ENCODE data around the gene SRR.
"Not testable (repeated sequence)": the region's sequence is repeated elsewhere in the genome, so short reads cannot be mapped to it uniquely, and the experiment has no call there.

SRR gene

DNA sequence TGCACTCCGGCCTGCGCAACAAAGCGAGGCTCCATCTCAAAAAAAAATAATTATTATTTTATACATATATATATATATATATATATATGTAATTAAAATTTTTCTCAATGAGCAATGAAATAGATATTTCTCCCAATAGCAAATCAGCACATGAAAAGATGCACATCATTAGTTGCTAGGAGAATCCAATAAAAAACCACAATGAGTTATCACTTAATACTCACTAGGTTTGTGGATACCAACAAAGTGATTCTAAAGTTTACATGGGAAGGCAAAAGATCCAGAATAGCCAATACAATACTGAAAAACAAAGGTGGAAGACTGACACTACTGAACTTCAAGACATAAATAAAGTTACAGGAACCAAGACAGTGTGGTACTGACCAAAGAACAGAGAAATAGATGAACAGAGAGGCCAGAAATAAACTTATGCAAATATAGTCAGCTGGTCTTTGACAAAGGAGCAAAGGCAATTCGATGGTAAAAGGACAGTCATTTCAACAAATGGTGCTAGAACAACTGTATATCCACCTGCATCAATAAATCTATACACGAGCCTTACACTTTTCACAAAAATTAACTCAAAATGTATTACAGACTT, 13.8 kb upstream of the SRR start:
- no peak for DNase-seq (ENCODE audit: low spot score)

DNA sequence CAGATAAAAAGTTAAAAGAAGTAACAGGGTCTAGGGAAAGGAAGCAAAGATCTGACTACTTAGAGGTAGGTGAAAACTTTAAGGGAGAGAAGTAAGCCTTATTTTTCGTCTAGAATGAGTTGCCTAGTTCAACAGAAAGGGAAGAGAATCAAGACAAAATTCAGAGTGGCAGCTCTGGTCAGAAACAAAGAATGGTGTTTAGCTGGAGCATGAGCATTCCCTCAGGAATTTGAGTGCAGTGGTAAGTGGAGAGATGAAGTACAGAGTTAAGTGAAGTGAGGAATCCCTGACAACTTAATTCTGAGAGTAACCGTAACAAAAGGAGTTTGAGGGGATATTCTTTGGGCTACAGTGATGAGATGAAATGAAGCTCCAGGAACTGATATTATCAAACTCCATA, 11.7 kb upstream of the SRR start:
- DNase-seq (ENCODE audit: low spot score) = peak; percentile 55

DNA sequence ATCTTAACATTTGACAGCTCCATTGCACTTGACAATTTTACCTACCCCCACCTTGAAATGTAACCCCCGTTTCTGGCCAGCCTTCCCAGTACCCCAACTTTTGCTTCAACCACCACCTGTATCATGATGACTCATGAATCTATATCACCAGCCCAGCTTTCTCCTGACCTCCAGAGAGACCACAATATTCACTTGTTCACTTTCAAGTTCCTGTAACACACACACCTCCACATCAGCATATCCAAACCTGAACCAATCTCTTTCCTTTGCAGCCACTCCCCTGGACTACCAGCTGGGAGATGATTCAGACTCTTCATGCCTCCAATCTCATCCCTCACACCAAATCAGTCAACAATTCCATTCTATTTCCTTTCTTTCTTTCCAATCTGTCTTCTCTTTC, 8.2 kb upstream of the SRR start:
- peak; percentile 22 for DNase-seq (ENCODE audit: low spot score)

DNA sequence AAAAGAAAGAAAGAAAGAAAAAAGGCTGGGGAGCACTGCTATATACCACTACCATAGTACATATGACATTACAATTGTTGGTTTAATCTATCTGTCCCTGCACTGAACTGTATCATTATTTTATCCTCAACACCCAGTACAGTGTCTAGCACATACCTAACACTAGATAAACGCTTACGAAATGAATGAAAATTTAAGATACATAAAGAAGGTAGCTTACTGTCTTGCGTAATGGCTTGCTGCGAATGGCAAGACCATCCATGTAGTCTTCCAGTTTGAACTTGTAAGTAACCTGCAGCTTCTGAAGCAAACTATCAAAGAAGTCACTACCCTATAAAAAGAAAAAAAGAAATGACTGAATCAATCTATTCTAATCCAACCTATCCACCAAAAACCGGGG, 6.7 kb upstream of the SRR start:
- DNase-seq (ENCODE audit: low spot score) = no peak

DNA sequence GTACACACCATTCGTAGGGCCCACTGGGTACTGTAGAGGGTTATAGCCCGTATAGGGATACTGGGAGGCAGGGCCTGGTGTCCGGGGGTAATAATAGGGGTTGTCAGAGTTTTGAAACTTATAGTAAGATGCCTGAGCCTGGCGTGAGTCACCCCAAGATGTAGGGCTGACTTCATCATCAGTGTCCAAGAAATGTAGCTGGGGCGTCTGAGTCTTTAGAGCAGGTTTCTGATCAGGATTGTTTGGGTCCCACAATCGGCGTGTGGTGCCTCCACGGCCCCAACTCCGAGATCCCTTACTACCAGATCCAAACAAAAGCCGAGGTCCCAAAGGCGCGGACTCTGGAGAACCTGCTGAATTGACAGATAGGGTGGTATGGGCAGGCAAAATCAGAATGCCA, 4.6 kb upstream of the SRR start:
- no peak for DNase-seq (ENCODE audit: low spot score)

DNA sequence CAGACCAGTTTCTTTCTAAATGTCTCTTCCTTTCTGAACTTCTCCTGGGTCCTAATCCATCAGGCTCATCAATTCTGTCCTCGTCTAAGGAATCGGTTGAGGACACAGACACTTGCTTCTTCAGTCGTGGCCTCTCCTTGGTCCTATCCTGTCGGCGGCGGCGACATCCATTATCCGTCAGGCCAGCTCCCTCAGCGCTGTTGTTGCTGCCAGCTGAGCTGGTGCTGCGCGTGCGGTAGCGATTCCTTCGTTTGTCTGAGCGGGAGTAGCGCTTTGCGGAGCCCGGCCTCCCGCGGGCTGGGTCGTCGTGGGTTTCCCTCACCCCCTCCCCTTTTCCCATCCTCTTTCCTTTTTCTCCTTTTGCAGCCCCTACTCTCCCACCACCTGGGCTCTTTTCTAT, 4.0 kb upstream of the SRR start:
- no peak for DNase-seq (ENCODE audit: low spot score)

DNA sequence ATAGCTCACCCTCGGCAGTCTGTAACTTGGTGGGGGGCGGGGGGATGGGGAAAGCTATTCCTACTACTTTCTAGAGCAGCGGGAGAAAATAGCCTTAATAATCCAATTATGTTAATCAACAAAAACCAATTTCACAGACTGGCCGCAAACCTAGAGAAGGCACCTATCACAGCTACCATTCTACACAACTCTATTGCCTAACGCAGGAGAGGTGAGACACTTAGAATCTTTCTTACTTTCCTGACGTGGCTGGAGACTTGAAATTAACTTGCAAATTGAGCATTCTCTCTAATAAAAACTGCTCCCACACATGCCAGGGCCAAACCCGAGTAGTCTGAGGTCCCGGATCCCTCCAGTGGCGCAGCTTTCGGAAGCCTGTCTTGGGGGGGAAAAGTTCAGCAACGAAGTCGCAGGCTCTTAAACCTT, 959 bp upstream of the SRR start:
- DNase-seq (ENCODE audit: low spot score) = peak; percentile 12

DNA sequence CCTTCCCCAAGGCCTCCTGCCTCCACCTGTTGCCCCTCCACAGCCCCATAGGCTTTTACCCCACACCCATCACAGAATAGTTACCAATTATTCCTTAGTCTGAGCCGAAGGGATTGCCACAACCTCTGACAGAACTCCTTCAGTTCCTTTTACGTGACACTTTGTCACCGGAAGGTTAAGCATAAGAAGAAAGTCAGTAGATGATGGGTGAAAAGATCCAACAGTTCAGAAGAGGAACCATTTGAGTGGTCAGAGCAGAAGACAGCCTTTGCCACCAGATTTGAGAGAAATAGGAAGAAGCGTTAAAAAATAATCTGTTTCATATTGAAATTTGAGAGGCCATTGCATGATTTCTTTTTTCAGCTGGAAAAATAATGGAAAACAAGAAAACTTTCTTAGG, 1.2 kb downstream of the SRR start:
- DNase-seq (ENCODE audit: low spot score) = no peak

DNA sequence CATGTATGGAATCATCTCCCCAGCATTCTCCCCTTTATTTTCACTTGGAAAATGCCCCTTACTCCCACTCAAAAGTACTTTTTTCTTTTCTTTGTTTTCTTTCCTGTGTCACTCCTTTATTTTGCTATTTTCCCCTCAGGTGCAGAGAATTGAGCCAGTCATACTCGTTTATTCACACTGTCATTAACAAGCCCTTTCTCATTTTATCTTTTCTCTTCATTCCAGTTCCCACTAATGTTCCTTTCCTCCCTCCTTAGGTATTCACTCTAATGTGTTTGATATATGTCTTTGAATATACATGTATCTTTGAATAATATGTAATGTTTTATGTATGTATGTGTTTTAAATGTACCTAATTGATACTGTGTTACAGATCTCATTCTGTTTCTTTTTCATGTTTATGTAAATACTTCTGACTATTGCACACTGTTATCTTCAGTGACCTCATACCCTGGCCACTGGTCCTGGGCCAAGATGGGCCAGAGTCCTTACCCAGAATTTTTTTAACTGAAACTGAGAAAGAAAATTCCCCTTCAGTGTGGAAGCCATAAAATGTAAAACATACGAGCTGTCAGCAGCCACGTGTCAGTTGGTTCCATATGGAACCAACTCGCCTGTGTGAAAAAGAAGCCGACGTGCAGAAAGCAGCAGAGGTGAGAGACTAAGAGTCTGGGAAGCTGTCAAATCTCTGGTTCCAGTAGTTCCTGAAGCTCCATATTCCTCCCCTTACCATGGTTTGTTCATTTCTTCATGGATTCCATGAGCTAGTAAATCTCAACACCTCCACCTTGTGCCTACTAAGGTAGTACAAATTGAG, 5.8 kb downstream of the SRR start:
- DNase-seq (ENCODE audit: low spot score) = peak; percentile 41

DNA sequence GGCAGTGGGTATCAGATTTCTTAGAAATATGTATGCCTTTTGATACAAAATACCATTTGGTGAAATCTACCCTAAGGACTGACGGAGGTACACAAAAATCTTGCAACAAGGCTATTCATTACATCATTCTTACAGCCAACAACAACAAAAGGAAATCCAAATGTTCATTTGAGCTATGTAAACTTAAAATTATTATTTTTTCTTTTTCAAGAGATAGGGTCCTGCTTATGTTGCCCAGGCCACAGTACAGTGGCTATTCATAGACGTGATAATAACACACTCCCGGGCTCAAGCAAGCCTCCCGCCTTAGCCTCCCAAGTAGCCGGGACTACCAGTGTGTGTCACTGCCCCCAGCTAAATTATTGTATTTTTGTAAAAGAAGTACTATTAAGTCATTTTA, 9.0 kb downstream of the SRR start:
- no peak for DNase-seq (ENCODE audit: low spot score)

DNA sequence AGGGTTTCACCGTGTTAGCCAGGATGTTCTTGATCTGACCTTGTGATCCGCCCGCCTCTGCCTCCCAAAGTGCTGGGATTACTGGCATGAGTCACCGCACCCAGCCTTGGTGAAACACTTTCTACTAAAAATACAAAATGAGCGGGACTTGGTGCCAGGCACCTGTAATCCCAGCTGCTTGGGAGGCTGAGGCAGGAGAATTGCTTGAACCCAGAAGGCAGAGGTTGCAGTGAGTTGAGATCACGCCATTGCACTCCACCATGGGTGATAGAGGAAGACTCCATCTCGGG, 13.1 kb downstream of the SRR start:
- DNase-seq (ENCODE audit: low spot score) = not testable (repeated sequence)

DNA sequence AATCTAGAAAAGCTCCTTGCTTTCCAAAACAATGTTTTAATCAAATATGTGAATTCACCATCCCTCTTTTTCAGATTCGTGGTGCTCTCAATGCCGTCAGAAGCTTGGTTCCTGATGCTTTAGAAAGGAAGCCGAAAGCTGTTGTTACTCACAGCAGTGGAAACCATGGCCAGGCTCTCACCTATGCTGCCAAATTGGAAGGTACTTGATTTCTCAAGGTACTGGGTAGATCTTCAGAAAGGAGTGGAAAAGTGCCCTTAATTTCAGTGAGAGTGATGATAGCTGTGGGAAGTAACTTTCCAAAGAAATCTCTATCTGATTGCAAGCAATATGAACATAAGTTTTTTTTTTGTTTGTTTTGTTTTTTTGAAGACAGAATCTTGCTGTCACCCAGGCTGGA, 14.0 kb downstream of the SRR start:
- no peak for DNase-seq (ENCODE audit: low spot score)

DNA sequence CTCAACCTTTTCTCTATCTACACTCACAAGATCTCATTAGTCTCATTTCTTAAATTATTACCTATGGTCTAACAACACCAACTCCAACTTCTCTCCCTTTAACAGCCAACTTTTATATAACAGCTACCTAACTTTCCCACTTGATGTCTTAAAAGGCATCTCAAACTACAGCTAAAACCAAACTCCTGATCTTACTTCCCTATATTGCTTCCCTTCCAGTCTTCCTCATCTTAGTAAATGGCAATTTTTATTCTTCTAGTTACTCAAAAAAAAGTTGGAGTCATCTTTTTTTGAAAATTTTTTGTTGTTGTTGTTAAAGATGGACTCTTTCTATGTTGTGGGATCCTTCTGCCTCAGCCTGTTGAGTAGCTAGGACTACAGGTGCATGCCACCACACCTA, 15.3 kb downstream of the SRR start:
- DNase-seq (ENCODE audit: low spot score) = no peak

DNA sequence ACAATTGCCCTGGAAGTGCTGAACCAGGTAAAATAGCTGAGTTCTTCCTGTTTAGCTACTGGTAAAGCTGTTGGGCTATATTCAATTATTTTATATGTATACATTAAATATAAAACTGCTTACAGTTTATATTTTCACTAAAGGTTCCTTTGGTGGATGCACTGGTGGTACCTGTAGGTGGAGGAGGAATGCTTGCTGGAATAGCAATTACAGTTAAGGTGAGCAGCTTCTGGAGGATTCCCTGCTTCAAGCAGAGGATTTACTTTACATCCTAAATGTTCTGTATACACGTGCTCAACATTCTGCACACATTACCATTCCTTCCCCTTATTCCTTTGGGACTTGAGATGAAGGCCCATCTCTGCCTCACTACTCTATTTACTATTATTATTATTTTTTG, 17.6 kb downstream of the SRR start:
- DNase-seq (ENCODE audit: low spot score) = no peak

DNA sequence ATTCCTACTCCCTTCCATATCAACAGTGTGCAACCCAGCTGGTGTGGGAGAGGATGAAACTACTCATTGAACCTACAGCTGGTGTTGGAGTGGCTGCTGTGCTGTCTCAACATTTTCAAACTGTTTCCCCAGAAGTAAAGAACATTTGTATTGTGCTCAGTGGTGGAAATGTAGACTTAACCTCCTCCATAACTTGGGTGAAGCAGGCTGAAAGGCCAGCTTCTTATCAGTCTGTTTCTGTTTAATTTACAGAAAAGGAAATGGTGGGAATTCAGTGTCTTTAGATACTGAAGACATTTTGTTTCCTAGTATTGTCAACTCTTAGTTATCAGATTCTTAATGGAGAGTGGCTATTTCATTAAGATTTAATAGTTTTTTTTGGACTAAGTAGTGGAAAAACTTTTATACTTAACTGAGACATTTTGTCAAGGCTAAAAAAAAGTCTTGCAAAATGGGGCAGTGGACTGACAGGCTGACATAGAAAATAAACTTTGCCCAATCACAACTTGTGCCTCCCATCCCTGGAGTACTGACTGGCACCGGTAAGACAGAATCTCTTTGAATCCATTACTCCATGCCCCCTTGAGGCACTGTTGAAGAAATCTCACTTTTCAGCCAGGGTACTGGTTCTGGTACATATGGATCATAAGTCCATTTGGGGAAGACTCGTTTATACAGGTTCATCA, 20.0 kb downstream of the SRR start:
- no peak for DNase-seq (ENCODE audit: low spot score)

DNA sequence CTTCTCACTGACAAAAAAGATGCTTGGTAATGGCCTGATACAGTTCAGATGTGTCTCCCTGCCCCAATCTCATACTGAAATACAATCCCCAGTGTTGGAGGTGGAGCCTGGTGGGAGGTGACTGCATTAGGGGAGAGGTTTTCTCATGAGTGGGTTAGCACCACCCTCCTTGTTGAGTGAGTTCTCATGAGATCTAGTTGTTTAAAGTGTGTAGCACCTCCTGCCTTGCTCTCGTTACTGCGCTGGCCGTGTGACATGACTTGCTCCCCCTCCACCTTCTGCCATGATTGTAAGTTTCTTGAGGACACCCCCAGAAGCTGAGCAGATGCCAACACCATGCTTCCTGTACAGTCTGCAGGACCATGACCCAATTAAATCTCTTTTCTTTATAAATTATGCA, 27.6 kb downstream of the SRR start:
- no peak for DNase-seq (ENCODE audit: low spot score)

DNA sequence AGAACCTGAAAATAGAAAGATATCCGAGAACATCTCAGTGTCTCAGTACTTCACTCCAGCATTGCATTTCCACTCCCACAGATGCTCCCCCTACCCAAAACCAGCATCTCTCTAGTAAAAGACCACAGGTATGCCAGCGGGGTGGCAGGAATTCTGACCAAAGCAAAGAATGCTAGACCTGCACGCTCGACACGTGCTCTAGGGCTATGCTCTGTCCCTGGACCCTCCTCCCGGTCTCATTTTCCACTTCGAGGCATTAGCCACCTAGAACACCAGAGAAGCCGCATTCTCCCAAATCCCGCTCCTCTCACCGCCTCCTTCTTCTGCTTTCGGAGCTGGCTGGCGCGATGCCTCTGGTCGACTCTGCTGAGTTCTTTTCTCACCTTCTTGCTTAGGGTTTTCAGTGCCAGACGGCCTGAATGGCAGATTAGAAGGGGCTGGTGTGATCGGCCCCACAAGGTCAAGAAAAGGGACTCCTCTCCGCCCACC, 32.0 kb downstream of the SRR start:
- DNase-seq (ENCODE audit: low spot score) = peak; percentile 51

DNA sequence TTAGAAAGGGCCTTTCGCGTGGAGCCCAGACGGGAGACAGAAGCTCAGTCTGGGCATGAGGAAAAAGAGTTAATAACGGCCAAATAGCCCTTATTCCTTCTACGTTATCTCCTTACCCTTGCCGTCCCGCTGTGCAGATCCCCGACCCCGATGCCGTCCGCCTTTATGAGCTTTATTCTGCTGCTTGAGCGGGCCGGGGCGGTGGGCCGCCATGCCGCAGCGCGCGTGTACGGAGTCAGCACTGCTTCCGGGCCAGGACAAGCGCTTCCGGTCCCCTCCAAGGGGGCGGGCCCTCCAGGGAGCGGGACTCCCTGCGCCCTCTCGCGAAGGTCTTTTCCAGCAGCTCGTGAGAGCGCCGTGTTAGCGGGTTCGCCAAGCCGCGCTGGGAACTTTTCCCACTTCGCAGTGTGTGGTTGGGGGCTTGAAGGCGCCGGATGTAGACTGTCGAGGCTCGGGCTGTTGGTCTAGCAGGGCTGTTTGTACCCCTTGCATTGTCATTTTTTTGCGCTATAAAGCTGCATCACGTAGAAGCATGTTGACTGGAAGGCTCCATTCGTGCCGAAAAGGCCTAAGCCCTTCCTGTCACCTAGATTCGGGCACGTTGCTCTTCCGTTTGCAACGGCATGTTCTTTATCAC, 32.6 kb downstream of the SRR start, which contains the start of gene TSR1:
Gene TSR1 (minus strand): TSS at position 243 of the 637 bp plus-strand sequence. CDS start 30 bp downstream, at position 213.
- DNase-seq (ENCODE audit: low spot score) = peak; percentile 99

DNA sequence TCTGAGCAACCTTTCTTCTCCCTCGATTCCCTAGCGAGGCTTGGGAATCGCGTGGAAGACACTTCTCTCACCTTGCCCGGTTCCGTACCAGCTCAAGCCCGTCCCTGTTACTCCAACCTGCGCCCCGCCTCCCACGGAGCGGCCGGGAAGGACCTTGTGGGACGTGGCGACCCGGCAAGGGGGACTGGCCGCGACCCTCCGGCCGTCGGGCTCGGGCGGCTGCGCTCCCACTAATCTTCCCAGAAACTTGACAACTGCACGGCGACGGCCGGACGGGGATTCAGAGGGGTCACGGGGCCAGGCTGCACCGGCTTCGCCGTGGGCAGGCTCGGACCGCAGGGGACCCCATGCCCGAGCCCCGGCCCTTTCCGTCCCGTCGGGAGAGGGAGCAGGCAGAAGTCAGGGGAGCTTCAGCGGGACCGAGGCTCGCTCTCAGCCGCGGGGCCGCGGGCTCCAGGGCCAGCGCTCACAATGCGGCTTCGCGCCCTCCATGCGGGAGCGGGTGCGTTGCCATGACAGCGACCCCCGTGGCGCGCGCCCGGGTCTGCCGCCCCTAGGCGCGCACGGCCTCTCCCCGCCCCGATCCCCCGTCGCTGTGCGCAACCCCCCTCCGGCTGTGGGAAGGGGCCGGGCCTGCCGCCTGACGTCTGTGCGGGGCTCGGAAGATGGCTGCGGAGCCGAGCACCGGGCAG, 33.2 kb downstream of the SRR start, which contains the start of gene SGSM2:
Gene SGSM2 (plus strand): TSS at position 650 of the 692 bp plus-strand sequence. CDS start 188 bp downstream, outside the sequence.
- peak; percentile 86 for DNase-seq (ENCODE audit: low spot score)

DNA sequence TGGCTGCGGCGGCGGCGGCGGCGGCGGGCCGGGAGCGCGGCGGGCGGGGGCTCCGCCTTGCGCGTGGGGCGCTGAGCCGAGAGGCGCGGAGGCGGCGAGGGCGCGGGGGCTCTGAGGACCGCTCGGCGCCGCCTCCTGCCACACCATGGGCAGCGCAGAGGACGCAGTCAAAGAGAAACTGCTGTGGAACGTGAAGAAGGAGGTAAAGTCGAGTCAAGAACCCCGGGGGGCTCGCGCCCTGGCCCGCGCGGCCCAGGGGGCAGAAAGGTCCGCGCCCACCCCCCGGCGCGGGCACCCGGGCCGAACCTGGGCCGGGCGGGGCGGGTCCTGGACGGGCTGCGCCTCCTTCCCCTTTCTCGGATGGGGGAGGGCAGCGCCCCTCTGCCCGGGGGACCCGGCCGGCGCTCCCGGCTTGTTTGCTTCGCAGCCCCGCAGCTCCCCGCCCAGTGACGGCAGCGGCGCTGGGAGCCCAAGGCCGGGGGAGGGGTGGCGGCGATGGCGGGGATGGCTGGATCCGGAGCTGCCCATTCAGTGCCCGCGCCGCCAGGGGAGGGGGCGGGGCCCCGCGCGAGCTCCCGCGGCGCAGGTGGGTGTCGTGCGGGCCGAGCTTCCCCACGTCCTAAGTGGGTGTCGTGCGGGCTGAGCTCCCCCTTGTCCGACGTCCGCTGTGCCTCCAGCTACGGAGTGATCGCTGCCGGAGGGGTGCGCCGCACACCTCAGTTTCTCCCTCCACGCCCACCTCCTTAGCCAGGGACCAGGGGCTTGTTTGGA, 34.0 kb downstream of the SRR start:
- peak; percentile 91 for DNase-seq (ENCODE audit: low spot score)

DNA sequence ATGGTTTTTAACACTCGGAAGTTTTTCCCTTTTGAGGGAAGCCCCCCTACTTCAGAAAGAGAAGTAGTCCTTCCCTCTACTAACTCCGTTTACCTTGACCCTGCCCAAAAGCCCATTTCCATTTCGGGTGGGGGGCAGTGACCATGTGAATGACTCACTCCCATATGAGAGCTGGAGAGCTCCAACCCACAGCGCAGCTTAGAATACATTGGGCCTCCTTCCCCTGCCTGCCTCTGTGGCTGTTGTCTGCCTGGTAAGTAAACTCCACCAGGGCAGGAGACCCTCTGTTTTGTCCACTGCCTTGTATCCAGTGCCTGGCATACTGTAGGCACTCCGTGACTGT, 34.5 kb downstream of the SRR start:
- DNase-seq (ENCODE audit: low spot score) = no peak
